ENCODE measurements around the gene MRGPRG. TPM values are rescaled to one million over a fixed set of nuclear protein-coding genes. Genes with fewer than 3 reads are reported as not detected.

Gene MRGPRG
- total RNA-seq, 1 experiment from 2014 or later: not detected

DNA sequence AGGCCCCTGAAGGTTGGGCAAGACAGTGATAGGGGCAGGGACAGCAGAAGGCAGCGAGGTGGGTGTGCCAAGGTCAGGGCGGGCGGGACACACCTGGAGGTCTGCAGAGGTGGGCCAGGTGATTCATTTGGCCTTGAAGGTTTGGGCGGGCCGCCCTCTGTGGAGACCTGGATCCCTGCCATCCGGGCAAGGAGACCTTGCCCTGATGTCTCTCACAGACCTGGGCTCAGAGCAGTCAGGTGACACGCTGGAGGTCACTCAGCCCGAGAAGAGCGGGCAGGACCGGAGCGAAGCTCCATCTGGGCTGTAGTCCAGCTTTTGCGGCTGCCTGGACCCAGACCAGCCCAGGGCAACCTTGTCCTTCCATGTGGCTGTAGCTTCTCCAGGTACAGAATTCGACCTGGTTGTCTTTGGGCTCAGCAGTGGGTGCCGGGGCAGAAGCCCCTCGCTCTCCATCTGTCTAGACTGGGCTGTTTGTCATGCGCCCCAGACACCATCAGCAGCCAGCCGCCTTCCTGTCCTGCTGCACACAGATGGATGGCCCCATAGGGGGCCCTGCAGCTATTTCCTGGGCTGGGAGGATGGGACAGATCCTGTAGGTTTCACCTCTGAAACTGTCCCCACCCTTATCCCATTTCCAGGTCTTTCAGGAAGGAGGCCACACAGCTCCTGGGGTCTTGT lies 3.1 kb downstream of the MRGPRG start:
- H3K4me3 ChIP-seq: no peak overlapping the region
- H3K36me3 ChIP-seq (ENCODE audit: low read depth): no peaks in the 10 kb centered on the region
- H3K27me3 ChIP-seq (ENCODE audit: insufficient read depth, low read depth): peaks cover 13% of the 10 kb centered on the region
- TF ChIP-seq, protein P1, sequence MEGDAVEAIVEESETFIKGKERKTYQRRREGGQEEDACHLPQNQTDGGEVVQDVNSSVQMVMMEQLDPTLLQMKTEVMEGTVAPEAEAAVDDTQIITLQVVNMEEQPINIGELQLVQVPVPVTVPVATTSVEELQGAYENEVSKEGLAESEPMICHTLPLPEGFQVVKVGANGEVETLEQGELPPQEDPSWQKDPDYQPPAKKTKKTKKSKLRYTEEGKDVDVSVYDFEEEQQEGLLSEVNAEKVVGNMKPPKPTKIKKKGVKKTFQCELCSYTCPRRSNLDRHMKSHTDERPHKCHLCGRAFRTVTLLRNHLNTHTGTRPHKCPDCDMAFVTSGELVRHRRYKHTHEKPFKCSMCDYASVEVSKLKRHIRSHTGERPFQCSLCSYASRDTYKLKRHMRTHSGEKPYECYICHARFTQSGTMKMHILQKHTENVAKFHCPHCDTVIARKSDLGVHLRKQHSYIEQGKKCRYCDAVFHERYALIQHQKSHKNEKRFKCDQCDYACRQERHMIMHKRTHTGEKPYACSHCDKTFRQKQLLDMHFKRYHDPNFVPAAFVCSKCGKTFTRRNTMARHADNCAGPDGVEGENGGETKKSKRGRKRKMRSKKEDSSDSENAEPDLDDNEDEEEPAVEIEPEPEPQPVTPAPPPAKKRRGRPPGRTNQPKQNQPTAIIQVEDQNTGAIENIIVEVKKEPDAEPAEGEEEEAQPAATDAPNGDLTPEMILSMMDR (conservative IDR thresholded peaks at IDR 0.05): no peak
- no peak for TF ChIP-seq EZH2 (IDR thresholded peaks at IDR 0.05; ENCODE audit: low read depth)
- BruUV-seq (replicated peaks): no TSS peak
- H3K79me2 ChIP-seq (ENCODE audit: low read depth): no peaks in the 10 kb centered on the region
- intact Hi-C loops (cut with micrococcal nuclease; ENCODE audit: unreplicated experiment): loop anchor here (5.0 kb wide), 3 partner anchors 123 to 683 kb away; no protein-coding TSS in a partner anchor
- H3K9me3 ChIP-seq (ENCODE audit: insufficient read depth, low read depth): no peaks in the 10 kb centered on the region
- no peak overlapping the region for H3K4me2 ChIP-seq
- H2AFZ ChIP-seq: no peak overlapping the region
- H3F3A ChIP-seq (ENCODE audit: insufficient read depth, low read depth): no peaks in the 10 kb centered on the region
- no peak overlapping the region for H3K27ac ChIP-seq
- ChIA-PET CTCF (no interaction called here), POLR2A (ENCODE audit: unreplicated experiment) (no interaction called here)
- no peaks in the 10 kb centered on the region for H4K20me1 ChIP-seq (ENCODE audit: insufficient read depth)
- no peak for DNase-seq
- no peaks in the 10 kb centered on the region for H3K9me2 ChIP-seq (ENCODE audit: insufficient read depth)
- H3K4me1 ChIP-seq (replicated peaks; ENCODE audit: insufficient read depth): no peaks in the 10 kb centered on the region

DNA sequence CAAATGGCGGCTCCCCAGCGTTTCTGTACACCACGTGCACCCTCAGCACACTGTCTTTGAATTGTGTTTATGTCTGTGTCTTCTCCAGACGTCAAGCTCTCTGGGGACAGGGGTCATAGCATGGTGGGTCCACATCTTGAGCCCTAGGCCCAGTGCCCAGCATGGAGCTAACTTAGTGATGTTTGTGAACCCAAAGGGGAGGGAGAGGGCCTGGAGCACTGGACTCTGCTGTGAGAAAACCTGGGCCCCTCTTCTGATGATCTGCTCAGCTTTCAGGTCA lies 4.3 kb downstream of the MRGPRG start:
- ChIA-PET POLR2A (ENCODE audit: unreplicated experiment) (no interaction called here), CTCF (interaction anchor here (0.6 kb wide), 1 partner anchor 1419 kb away, joined by 3 read pairs; no protein-coding TSS in a partner anchor)
- no peaks in the 10 kb centered on the region for H3K4me1 ChIP-seq (replicated peaks; ENCODE audit: insufficient read depth)
- no TSS peak for BruUV-seq (replicated peaks)
- no peaks in the 10 kb centered on the region for H3F3A ChIP-seq (ENCODE audit: insufficient read depth, low read depth)
- no peak overlapping the region for H2AFZ ChIP-seq
- no peak overlapping the region for H3K4me2 ChIP-seq
- TF ChIP-seq EZH2 (IDR thresholded peaks at IDR 0.05; ENCODE audit: low read depth): no peak
- TF ChIP-seq, protein P1 (conservative IDR thresholded peaks at IDR 0.05): no peak
- no peak for DNase-seq
- H3K79me2 ChIP-seq (ENCODE audit: low read depth): no peaks in the 10 kb centered on the region
- no peaks in the 10 kb centered on the region for H3K9me2 ChIP-seq (ENCODE audit: insufficient read depth)
- intact Hi-C loops (cut with micrococcal nuclease; ENCODE audit: unreplicated experiment): no loop called here
- H4K20me1 ChIP-seq (ENCODE audit: insufficient read depth): no peaks in the 10 kb centered on the region
- H3K27me3 ChIP-seq (ENCODE audit: insufficient read depth, low read depth): peaks cover 8% of the 10 kb centered on the region; the same call in 1 of the 2 replicates
- no peaks in the 10 kb centered on the region for H3K36me3 ChIP-seq (ENCODE audit: low read depth)
- no peak overlapping the region for H3K27ac ChIP-seq
- no peaks in the 10 kb centered on the region for H3K9me3 ChIP-seq (ENCODE audit: insufficient read depth, low read depth)
- H3K4me3 ChIP-seq: no peak overlapping the region

DNA sequence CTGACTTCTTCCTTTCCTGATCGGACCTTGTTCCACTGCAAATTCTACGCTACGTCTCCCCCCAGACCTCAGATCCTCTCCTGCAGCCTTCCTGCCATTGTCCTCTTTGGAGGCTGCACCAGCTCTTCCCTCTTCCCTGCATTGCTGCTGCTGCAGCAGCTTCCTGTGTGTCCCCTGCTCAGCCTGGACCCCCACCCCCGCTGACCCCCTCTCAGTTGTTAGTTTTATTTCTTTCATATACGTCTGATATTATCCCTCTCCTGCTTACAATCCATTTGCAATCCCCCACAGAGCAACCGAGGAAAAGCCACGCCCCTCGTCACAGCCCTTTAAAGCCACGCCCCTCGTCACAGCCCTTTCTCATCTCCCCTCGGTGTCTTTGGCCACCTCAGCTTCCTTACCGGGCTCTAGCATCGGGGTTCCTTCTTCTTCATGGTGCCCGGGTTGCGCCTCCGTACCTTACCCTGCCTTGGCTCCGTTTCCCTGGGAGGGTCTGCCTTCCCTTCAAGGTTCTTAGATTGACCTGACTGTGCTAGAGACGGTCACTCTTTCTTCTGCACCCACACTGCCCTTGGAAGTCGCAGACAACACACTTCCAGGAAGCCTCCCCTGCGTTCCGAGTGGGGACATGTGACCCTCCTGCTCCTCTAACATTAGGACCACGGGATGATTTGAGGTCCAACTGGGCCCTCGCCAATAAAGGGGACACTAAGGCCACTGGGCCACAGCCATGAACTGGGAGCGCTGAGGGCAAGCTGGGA lies 4.8 kb downstream of the MRGPRG start:
- H3K9me3 ChIP-seq (ENCODE audit: insufficient read depth, low read depth): no peaks in the 10 kb centered on the region
- H3K4me1 ChIP-seq (replicated peaks; ENCODE audit: insufficient read depth): no peaks in the 10 kb centered on the region
- DNase-seq: no peak
- intact Hi-C loops (cut with micrococcal nuclease; ENCODE audit: unreplicated experiment): no loop called here
- no peaks in the 10 kb centered on the region for H3F3A ChIP-seq (ENCODE audit: insufficient read depth, low read depth)
- no TSS peak for BruUV-seq (replicated peaks)
- H3K27me3 ChIP-seq (ENCODE audit: insufficient read depth, low read depth): peaks cover 10% of the 10 kb centered on the region; the same call in 1 of the 2 replicates
- H3K79me2 ChIP-seq (ENCODE audit: low read depth): no peaks in the 10 kb centered on the region
- POLR2A ChIA-PET (ENCODE audit: unreplicated experiment): no interaction called here
- no peak overlapping the region for H3K4me2 ChIP-seq
- no peaks in the 10 kb centered on the region for H3K36me3 ChIP-seq (ENCODE audit: low read depth)
- CTCF ChIA-PET: no interaction called here
- no peak for TF ChIP-seq EZH2 (IDR thresholded peaks at IDR 0.05; ENCODE audit: low read depth)
- TF ChIP-seq, protein P1 (conservative IDR thresholded peaks at IDR 0.05): no peak
- no peak overlapping the region for H2AFZ ChIP-seq
- no peaks in the 10 kb centered on the region for H3K9me2 ChIP-seq (ENCODE audit: insufficient read depth)
- H3K27ac ChIP-seq: no peak overlapping the region
- H3K4me3 ChIP-seq: no peak overlapping the region
- no peaks in the 10 kb centered on the region for H4K20me1 ChIP-seq (ENCODE audit: insufficient read depth)

Measured in PC-9 (cell line).